HL-60 (cell line): ENCODE measurements around the gene DTNBP1.

Experiments
- DNase-seq, 2 experiments: peaks; one replicate each; pipeline ENCODE4 v3.0.0-alpha.2; 2010 to 2020; ENCODE audit warnings: low read depth in 1 of 2, low spot score in 1 of 2
- H3K27ac ChIP-seq: fragments of 250-450 bp; sonication (Bioruptor Pico); replicated peaks from 2 replicates; pipeline ENCODE4 v1.5.1; 2020; ENCODE audit warnings: mild to moderate bottlenecking, moderate library complexity
- H3K27me3 ChIP-seq: fragments of 250-450 bp; sonication (Bioruptor Pico); 2 replicates; pipeline ENCODE4 v1.5.1; 2021; ENCODE audit warnings: mild to moderate bottlenecking, moderate library complexity; ENCODE audit not compliant: insufficient read depth, poor library complexity, severe bottlenecking
- H3K4me3 ChIP-seq: replicated peaks from 2 replicates; pipeline ENCODE4 v1.5.1; 2011; ENCODE audit warnings: mild to moderate bottlenecking, control low read depth, low read length; ENCODE audit not compliant: insufficient read depth
- GABPA ChIP-seq: IDR thresholded peaks from 2 replicates; pipeline ENCODE4 v1.6.1; 2012; ENCODE audit warnings: low read depth
- POLR2AphosphoS5 ChIP-seq: IDR thresholded peaks from 2 replicates; pipeline ENCODE4 v1.6.1; 2012; ENCODE audit warnings: low read depth
- SPI1 ChIP-seq: IDR thresholded peaks from 2 replicates; pipeline ENCODE4 v1.6.1; 2012; ENCODE audit warnings: low read depth, mild to moderate bottlenecking, borderline replicate concordance
- TF ChIP-seq, protein P1 (sequence below): IDR thresholded peaks from one replicate; pipeline ENCODE4 v1.5.1; 2011; ENCODE audit warnings: low read length, control low read depth, inconsistent platforms; ENCODE audit not compliant: insufficient read depth
- TF ChIP-seq, protein P2 (sequence below): IDR thresholded peaks from 2 replicates; pipeline ENCODE4 v1.6.1; 2012; ENCODE audit warnings: low read depth; ENCODE audit not compliant: insufficient replicate concordance

The DTNBP1 gene

DNA sequence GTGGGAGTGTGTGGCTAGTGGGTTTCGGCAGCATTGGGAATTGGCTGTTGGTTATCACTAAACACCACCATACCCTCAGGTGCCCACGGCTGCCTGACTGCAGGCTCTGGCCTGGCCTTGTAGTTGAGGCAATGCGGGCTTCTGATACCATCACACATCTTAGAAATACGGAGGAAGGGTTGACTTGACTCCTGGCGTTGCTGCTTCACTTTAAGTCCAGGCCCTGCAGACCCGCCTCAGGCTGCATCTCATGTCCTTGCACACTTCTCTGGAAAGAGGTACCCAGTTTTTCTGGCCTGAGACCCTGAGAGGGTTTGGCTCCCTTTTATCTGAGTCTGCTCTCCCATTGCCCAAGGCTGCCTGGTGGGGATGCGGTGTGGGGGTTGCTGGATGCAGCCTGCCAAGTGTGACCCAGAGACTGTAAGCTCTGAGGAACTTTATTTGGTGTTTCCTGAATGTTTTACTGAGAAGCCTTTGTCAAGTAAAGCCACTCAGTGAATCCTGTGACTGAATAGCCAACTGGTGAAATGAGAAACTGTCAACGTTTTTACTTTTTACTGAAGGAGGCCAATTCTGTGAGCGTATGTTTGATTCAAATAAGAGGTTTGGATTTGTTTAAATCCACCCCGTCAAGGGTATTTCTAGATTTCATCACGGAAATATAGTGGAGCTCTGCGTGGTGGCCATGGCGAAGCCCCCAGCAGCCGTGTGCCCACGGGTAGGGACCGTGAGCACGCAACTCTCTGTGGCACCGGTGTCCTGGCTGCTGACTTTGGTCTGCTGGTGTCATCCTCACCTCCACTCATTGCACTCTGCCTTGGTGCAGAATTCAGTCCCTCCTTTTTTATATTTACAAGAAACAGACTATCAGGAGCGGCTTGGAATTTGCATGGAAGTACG lies 160.1 kb downstream of the DTNBP1 start:
- TF ChIP-seq GABPA (no peak), POLR2AphosphoS5 (no peak)
- TF ChIP-seq, protein P1, sequence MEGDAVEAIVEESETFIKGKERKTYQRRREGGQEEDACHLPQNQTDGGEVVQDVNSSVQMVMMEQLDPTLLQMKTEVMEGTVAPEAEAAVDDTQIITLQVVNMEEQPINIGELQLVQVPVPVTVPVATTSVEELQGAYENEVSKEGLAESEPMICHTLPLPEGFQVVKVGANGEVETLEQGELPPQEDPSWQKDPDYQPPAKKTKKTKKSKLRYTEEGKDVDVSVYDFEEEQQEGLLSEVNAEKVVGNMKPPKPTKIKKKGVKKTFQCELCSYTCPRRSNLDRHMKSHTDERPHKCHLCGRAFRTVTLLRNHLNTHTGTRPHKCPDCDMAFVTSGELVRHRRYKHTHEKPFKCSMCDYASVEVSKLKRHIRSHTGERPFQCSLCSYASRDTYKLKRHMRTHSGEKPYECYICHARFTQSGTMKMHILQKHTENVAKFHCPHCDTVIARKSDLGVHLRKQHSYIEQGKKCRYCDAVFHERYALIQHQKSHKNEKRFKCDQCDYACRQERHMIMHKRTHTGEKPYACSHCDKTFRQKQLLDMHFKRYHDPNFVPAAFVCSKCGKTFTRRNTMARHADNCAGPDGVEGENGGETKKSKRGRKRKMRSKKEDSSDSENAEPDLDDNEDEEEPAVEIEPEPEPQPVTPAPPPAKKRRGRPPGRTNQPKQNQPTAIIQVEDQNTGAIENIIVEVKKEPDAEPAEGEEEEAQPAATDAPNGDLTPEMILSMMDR: no peak
- no peak for DNase-seq
- no peak overlapping the region for H3K4me3 ChIP-seq
- no peaks in the 10 kb centered on the region for H3K27me3 ChIP-seq
- H3K27ac ChIP-seq: no peak overlapping the region

DNA sequence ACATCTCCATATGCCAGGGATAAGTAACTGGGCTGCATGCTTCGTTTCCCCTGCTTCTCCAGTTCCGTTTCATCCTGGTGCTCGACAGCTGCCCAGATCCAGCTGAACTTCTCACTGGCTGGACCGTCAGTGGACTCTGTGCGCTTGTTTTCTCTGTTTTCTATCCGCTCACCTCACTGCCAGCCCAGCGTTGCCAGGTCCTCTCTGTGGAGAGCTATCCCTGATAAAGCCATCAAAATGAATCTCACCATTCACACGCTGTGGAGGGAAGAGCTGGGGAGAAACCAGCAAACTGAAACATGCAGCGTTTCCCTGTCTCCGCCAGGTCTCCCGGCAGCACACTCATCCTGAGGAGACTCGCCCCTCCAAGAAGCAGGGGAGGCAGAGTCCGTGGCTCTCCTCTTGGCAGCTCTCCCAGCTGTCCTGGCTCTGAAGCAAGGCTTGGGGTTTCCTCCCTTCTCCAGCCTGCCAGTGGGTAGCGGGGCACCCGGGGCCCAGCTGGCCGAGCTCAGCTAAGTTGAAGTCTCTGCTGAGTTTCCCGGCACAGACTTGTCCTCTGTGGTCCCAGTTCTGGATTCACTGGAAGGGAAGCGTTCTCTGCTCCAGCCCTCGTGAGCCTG lies 160.9 kb downstream of the DTNBP1 start:
- no peak for DNase-seq

DNA sequence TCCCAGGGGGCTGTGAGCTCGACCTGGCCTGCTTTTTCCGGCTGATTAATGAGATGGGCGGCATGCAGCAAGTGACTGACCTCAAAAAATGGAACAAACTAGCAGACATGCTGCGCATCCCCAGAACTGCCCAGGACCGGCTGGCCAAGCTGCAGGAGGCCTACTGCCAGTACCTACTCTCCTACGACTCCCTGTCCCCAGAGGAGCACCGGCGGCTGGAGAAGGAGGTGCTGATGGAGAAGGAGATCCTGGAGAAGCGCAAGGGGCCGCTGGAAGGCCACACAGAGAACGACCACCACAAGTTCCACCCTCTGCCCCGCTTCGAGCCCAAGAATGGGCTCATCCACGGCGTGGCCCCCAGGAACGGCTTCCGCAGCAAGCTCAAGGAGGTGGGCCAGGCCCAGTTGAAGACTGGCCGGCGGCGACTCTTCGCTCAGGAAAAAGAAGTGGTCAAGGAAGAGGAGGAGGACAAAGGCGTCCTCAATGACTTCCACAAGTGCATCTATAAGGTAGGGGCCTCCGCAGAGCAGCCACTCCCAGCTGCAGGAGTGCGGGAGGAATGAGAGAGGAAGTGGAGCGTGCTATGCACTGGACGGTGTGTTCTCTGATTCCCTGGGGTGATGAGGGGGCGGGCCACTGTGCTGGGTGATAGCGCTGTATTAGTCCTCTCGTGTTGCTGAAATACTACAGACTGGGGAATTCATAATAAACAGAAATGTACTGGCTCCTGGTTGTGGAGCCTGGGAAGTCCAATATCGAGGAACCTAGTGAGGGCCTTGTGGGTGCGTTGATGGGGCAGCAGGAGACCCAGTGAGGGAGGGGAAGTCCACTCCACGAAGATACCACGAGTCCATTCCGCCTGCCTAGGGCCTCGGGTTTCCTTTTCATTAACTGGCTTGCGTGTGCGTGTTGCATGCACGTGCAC lies 161.7 kb downstream of the DTNBP1 start:
- no peaks in the 10 kb centered on the region for H3K27me3 ChIP-seq
- TF ChIP-seq POLR2AphosphoS5 (no peak), GABPA (no peak), SPI1 (peak; percentile 23; the same call in 1 of the 2 replicates)
- TF ChIP-seq, protein P1: no peak
- TF ChIP-seq, protein P2, sequence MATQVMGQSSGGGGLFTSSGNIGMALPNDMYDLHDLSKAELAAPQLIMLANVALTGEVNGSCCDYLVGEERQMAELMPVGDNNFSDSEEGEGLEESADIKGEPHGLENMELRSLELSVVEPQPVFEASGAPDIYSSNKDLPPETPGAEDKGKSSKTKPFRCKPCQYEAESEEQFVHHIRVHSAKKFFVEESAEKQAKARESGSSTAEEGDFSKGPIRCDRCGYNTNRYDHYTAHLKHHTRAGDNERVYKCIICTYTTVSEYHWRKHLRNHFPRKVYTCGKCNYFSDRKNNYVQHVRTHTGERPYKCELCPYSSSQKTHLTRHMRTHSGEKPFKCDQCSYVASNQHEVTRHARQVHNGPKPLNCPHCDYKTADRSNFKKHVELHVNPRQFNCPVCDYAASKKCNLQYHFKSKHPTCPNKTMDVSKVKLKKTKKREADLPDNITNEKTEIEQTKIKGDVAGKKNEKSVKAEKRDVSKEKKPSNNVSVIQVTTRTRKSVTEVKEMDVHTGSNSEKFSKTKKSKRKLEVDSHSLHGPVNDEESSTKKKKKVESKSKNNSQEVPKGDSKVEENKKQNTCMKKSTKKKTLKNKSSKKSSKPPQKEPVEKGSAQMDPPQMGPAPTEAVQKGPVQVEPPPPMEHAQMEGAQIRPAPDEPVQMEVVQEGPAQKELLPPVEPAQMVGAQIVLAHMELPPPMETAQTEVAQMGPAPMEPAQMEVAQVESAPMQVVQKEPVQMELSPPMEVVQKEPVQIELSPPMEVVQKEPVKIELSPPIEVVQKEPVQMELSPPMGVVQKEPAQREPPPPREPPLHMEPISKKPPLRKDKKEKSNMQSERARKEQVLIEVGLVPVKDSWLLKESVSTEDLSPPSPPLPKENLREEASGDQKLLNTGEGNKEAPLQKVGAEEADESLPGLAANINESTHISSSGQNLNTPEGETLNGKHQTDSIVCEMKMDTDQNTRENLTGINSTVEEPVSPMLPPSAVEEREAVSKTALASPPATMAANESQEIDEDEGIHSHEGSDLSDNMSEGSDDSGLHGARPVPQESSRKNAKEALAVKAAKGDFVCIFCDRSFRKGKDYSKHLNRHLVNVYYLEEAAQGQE: no peak
- no peak overlapping the region for H3K27ac ChIP-seq
- no peak for DNase-seq
- no peak overlapping the region for H3K4me3 ChIP-seq

More for the DNA sequence above, 160.9 kb downstream of the DTNBP1 start:
- H3K27ac ChIP-seq: no peak overlapping the region
- H3K4me3 ChIP-seq: no peak overlapping the region
- H3K27me3 ChIP-seq: no peaks in the 10 kb centered on the region
- no peak for TF ChIP-seq SPI1
- TF ChIP-seq, protein P2: no peak
